Hepatocyte (in vitro differentiated cells): ENCODE measurements around the gene CLDN34.

ENCODE experiments used
- CTCF ChIP-seq: fragments of 200-600 bp; sonication (generic); IDR thresholded peaks from 2 replicates; pipeline ENCODE4 v1.5.1; 2016; ENCODE audit warnings: antibody characterized with exemption, mild to moderate bottlenecking; ENCODE audit not compliant: poor library complexity
- EZH2phosphoT487 ChIP-seq: fragments of 200-600 bp; sonication (generic); IDR thresholded peaks from one replicate; pipeline ENCODE4 v1.6.1; 2018; ENCODE audit warnings: antibody characterized with exemption, mild to moderate bottlenecking, low read depth, moderate library complexity; ENCODE audit not compliant: unreplicated experiment, severe bottlenecking

- TF ChIP-seq CTCF, result no peak
- no peak for TF ChIP-seq EZH2phosphoT487
Measured at GRCh38 chrX:9957743-9958142, 9.4 kb upstream of the CLDN34 start.
